Rectal smooth muscle tissue (tissue), 1 donor: ENCODE data around the gene RAD51.

Experiments used
- H3K27ac ChIP-seq: one replicate; pipeline ENCODE4 v1.7.0; 2013; ENCODE audit warnings: low read depth, low read length, inconsistent platforms
- H3K27me3 ChIP-seq: one replicate; pipeline ENCODE4 v1.7.0; 2013; ENCODE audit warnings: low read length; ENCODE audit not compliant: control insufficient read depth, insufficient read depth
- H3K36me3 ChIP-seq: one replicate; pipeline ENCODE4 v1.7.0; 2013; ENCODE audit warnings: low read length; ENCODE audit not compliant: control insufficient read depth, insufficient read depth
- H3K4me1 ChIP-seq: one replicate; pipeline ENCODE4 v1.7.0; 2013; ENCODE audit warnings: low read length; ENCODE audit not compliant: control insufficient read depth, insufficient read depth
- H3K4me3 ChIP-seq: one replicate; pipeline ENCODE4 v1.7.0; 2013; ENCODE audit warnings: low read length
- H3K9ac ChIP-seq: one replicate; pipeline ENCODE4 v1.7.0; 2013; ENCODE audit warnings: low read length

RAD51 gene

GRCh38 chr15:40767838-40768500, 73.0 kb downstream of the RAD51 start:
- H3K36me3 ChIP-seq = peaks cover 8% of the 10 kb centered on the region
- no peak overlapping the region for H3K9ac ChIP-seq

DNA sequence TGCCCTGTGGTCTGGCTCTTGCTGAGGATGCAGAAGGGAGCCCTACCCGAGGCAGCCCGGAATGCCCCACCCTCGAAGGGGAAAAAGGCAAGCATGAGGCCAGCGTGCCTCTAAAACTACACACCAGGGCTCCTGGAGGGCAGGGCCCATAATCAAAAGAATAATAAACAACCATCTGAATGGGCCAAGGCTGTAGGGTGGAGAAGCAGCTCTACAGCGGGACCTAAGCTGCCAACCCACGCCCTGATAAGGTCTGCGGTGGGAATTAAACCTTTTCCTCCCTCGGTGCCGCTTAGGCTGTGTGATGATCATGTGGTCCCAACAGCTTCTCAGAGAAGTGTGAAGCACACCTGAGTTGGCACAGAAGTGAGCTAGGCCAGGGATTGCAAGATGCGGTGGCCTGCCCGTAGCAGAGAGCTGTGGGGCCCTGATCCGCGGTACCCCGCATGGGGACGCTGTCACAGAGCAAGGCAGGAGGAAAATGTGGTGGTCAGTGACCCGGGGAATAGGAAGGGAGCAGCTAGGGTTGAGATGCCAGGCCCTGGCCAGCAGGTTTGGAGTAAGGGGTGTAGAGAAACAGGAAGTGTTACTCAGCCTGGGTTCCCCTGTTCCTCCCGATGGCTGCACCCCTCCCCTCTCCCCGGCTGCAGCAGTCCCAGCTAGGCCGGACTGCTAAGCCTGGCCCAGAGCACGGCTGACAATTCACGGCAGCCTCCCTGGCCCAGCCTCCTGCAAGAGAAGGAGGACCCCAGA, 73.7 kb downstream of the RAD51 start:
- Histone ChIP-seq H3K27ac (no peak overlapping the region), H3K27me3 (no peaks in the 10 kb centered on the region), H3K4me3 (no peak overlapping the region), H3K9ac (no peak overlapping the region), H3K36me3 (peaks cover 8% of the 10 kb centered on the region), H3K4me1 (no peaks in the 10 kb centered on the region)

More at GRCh38 chr15:40767838-40768500, 73.0 kb downstream of the RAD51 start:
- Histone ChIP-seq H3K4me3 (no peak overlapping the region), H3K27ac (no peak overlapping the region), H3K4me1 (peaks cover 3% of the 10 kb centered on the region), H3K27me3 (no peaks in the 10 kb centered on the region)

DNA sequence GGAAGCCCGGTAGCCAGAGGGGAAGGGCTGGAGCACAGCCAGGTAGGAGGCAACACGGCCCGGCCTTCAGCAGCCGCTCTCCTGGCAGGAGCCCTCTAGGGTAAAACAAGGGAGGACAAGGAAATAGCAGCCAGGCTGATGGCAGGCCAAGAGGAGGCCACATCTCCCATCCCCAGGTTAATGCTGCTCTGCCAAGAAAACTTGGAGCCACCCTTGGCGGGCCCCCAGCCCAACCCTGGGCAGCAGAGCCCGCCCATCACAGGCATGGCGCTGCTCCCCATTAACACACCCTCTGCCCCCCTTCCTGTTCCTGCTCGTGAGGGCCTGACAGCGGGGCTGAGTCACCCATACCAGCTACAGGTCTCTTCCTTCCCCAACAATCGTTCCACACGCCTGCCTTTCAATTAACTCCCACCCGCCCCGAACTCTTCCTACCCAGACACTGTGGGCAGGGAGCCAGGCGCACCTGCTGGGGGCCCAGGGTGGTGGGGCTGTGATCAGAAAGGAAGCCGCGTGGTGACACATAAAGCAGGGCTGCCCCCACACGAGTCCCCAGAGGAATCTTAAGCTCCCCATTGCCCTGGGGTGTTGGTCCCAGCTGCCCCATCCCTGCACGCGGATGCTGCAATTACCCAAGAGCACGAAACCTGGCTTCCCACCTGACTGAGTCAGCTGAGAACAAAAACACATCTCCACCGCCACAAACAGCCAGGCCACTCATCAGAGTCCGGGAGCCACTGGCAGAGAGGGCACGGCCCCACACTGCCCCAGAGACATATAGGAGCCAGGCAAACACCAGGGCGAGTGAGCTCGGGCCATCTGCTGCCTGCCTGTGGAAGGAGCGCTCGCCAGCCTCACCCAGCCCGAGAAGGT, 74.5 kb downstream of the RAD51 start, which contains the start of gene C15orf62:
Gene C15orf62, plus strand, starts transcription at position 707 of the 873 bp plus-strand sequence. CDS start 516 bp downstream, outside the sequence.
- Histone ChIP-seq H3K27me3 (no peaks in the 10 kb centered on the region), H3K4me3 (no peak within 1 kb of the TSS), H3K36me3 (peaks cover 12% of the 10 kb centered on the region), H3K9ac (no peak within 1 kb of the TSS), H3K4me1 (no peaks in the 10 kb centered on the region), H3K27ac (no peak within 1 kb of the TSS)

- Histone ChIP-seq H3K4me3 (no peak overlapping the region), H3K4me1 (no peaks in the 10 kb centered on the region), H3K27ac (no peak overlapping the region), H3K36me3 (peaks cover 19% of the 10 kb centered on the region), H3K27me3 (no peaks in the 10 kb centered on the region), H3K9ac (no peak overlapping the region)
Observed at GRCh38 chr15:40770147-40770721, 75.3 kb downstream of the RAD51 start.

GRCh38 chr15:40771242-40771641, 76.3 kb downstream of the RAD51 start:
- Histone ChIP-seq H3K9ac (no peak overlapping the region), H3K4me3 (no peak overlapping the region), H3K27me3 (no peaks in the 10 kb centered on the region), H3K4me1 (no peaks in the 10 kb centered on the region), H3K27ac (no peak overlapping the region), H3K36me3 (peaks cover 29% of the 10 kb centered on the region)

DNA sequence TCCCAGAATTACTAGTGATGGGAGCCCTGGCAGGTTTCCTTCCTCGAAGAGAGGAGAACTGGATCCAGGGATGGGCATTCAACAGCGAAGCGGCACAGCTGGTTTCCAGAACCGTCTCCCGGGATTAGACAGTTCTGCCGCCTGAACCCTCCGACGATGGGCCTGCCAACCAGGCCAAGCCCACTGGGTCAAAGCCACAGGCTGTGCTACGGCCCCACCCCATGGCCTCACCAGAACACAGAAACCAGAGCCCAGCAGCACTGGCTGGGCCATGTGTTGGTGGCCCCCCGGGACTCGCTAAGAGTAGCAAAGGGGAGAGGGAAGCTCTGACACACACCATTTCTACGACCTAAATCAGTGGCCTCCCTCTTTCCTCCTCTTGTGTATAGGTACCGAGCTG, 77.0 kb downstream of the RAD51 start:
- no peaks in the 10 kb centered on the region for H3K27me3 ChIP-seq
- no peak overlapping the region for H3K27ac ChIP-seq
- H3K9ac ChIP-seq = no peak overlapping the region
- H3K4me1 ChIP-seq = no peaks in the 10 kb centered on the region
- no peak overlapping the region for H3K4me3 ChIP-seq
- peaks cover 36% of the 10 kb centered on the region for H3K36me3 ChIP-seq

GRCh38 chr15:40773496-40773895, 78.5 kb downstream of the RAD51 start:
- Histone ChIP-seq H3K27ac (no peak overlapping the region), H3K27me3 (no peaks in the 10 kb centered on the region), H3K4me3 (no peak overlapping the region), H3K36me3 (peaks cover 37% of the 10 kb centered on the region), H3K9ac (no peak overlapping the region), H3K4me1 (no peaks in the 10 kb centered on the region)

DNA sequence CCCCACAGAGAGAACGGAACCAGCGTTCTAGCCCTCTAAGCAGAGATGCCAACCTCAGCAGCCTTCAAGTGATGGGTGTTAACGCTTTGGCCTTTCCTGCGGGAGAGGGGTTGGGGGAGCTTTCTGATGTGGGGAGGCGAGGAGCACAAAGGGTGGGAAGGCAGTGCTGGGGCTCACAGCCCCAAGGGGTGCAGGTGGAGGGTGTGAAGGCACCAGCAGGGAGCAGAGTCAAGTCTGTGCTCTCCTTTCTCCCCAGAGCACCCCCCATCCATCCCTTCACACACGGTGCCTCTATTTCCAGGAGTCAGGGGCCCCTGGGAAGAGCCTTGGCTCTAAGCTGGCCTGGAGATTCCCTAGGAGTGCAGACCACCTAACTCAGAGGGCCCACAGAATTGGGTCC, 78.9 kb downstream of the RAD51 start:
- H3K27ac ChIP-seq = no peak overlapping the region
- peaks cover 41% of the 10 kb centered on the region for H3K36me3 ChIP-seq
- no peak overlapping the region for H3K9ac ChIP-seq
- H3K4me1 ChIP-seq = no peaks in the 10 kb centered on the region
- no peaks in the 10 kb centered on the region for H3K27me3 ChIP-seq
- no peak overlapping the region for H3K4me3 ChIP-seq

GRCh38 chr15:40775007-40775406, 80.0 kb downstream of the RAD51 start:
- H3K27ac ChIP-seq = no peak overlapping the region
- no peak overlapping the region for H3K4me3 ChIP-seq
- H3K9ac ChIP-seq = no peak overlapping the region
- H3K27me3 ChIP-seq = no peaks in the 10 kb centered on the region
- peaks cover 48% of the 10 kb centered on the region for H3K36me3 ChIP-seq
- H3K4me1 ChIP-seq = no peaks in the 10 kb centered on the region

DNA sequence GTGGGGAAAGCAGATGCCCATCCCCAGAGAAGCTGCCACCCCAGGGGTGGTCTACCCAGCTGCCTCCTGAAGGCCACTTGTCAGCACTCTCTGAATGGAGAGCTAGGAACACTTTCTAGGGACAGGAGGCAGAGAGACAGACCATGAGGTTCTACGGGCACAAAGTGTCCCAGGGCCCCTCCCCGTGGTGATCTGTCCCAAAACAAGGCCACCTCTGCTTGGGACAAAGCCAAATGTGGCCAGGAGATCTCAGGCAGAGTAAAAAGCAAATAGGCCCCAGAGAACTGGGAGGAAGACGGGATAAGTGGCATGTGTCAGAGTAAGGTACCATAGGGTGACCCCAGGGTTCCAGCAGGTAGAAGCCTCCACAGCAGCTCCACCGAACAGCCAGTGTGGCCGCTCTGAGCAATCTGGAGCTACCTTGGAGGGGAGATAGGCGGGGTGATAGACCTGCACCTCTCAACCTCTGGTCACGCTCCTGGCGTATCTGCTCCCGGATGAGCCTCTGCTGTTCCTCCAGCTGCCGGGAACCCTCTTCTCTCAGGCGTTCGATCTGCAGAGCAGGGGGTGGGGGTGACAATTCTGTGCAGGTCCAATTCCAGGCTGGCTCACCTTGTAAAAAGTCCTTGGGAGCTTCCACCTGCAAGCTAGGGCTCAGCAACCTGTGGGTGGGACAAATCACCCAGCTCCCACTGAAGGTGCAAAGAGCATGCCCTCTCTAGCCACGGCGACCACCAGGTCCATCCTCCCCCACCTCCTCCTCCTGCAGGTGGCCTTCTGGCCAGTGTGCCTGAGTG, 81.0 kb downstream of the RAD51 start:
- no peaks in the 10 kb centered on the region for H3K4me1 ChIP-seq
- no peaks in the 10 kb centered on the region for H3K27me3 ChIP-seq
- H3K27ac ChIP-seq = no peak overlapping the region
- no peak overlapping the region for H3K9ac ChIP-seq
- H3K4me3 ChIP-seq = no peak overlapping the region
- peaks cover 48% of the 10 kb centered on the region for H3K36me3 ChIP-seq

DNA sequence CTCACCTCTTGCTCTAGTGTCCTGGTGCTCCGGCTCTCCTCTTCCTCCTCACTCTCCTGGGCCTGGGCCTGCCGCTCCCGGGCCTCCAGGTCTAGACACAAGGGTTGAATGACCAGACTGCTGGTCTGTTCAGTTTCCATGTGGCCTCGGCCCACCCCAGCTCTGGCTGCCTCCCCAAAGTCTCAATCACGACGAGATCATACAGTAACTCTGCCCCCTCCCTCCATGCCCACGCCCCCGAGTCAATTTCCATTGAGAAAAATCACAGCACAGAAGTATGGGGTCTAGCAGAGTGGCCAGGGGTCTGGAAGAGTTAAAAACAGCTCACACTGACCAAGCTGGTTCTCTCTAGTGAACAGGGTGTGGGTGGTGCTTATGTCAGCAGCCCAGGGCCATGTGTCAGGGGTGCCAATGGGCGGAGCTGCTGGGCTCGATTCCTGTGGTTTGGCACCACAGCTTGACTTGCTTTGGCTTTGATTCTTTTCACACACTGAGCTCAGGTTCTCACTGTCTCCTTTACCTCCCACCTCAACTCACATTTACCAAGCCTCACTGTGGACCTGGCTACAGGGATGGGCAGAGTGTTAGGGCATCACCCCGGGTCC, 81.7 kb downstream of the RAD51 start:
- Histone ChIP-seq H3K9ac (no peak overlapping the region), H3K4me1 (no peaks in the 10 kb centered on the region), H3K36me3 (peaks cover 48% of the 10 kb centered on the region), H3K4me3 (no peak overlapping the region), H3K27ac (no peak overlapping the region), H3K27me3 (no peaks in the 10 kb centered on the region)
